Muscle of leg (tissue), 11 donors: Measurements from ENCODE around the gene GRIA3. TPM values are rescaled to one million over a fixed set of nuclear protein-coding genes. Genes with fewer than 3 reads are reported as not detected.

Experiments used
- DNase-seq: peaks from one replicate; pipeline ENCODE4 v3.0.0; 2013
- H3K27ac ChIP-seq: one replicate; pipeline ENCODE4 v1.5.1; 2013; ENCODE audit warnings: mild to moderate bottlenecking, low read length, control low read depth
- H3K27me3 ChIP-seq: one replicate; pipeline ENCODE4 v1.6.1; 2013; ENCODE audit warnings: low read length; ENCODE audit not compliant: control insufficient read depth, insufficient read depth
- H3K36me3 ChIP-seq: one replicate; pipeline ENCODE4 v1.6.1; 2013; ENCODE audit warnings: low read length; ENCODE audit not compliant: control insufficient read depth, insufficient read depth
- H3K4me1 ChIP-seq: one replicate; pipeline ENCODE4 v1.6.1; 2013; ENCODE audit warnings: low read length; ENCODE audit not compliant: control insufficient read depth, insufficient read depth
- H3K4me3 ChIP-seq: one replicate; pipeline ENCODE4 v1.5.1; 2013; ENCODE audit warnings: low read length, control low read depth
- H3K9me3 ChIP-seq: replicated peaks from 2 replicates; pipeline ENCODE4 v1.6.1; 2013; ENCODE audit warnings: low read depth, low read length; ENCODE audit not compliant: control insufficient read depth
- WGBS: methylation state at CpG from one replicate; pipeline ENCODE4 v1.1.5; 2013; ENCODE audit warnings: missing lambda C conversion rate; ENCODE audit not compliant: insufficient coverage; 5-methylcytosine and 5-hydroxymethylcytosine counted together
- polyA plus RNA-seq, 8 donors: library from polyadenylated mRNA; unstranded; fragments of 120-200 nt; gene quantifications; one replicate each; pipeline versions ENCODE4 v1.2.1 to v1.2.3, GENCODE V29; 2013; ENCODE audit warnings: inconsistent platforms in 1 of 8, low replicate concordance in 1 of 8; ENCODE audit not compliant: insufficient read length in 8 of 8, insufficient read depth in 1 of 8
- total RNA-seq: library from RNA; stranded (reverse); fragments of 120-200 nt; gene quantifications from one replicate; pipeline ENCODE4 v1.2.4, GENCODE V29; 2013

The GRIA3 gene
- total and polyA plus RNA-seq, 9 donors = 1.3 to 4.2 (median 2.2) TPM

DNA sequence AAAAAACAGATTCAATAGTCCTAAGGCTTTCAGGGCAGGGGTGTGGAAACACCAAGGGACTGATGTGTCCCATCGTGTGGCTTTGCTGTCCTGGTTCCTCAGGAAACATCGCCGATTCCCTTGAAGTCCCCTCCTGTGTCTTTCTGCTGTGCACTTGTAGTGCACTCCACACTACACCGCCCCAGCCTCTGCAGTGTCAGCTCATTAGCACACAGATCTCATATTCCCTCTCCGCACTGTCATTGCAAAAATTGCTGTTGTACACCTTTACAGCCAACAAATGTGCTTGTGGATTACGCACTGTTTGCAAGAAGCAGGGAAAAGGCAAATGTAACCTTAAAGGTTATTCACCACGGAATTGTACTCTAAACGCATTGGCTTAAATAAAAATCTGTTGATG, 5.3 kb downstream of the GRIA3 start:
- no peaks in the 10 kb centered on the region for H3K36me3 ChIP-seq
- no peaks in the 10 kb centered on the region for H3K9me3 ChIP-seq
- no peak for DNase-seq
- WGBS = 73% methylated on average over 4 of the region's 8 CpGs
- H3K4me3 ChIP-seq = no peak overlapping the region
- H3K4me1 ChIP-seq = peaks cover 2% of the 10 kb centered on the region
- H3K27me3 ChIP-seq = peaks cover 20% of the 10 kb centered on the region
- H3K27ac ChIP-seq = no peak overlapping the region

DNA sequence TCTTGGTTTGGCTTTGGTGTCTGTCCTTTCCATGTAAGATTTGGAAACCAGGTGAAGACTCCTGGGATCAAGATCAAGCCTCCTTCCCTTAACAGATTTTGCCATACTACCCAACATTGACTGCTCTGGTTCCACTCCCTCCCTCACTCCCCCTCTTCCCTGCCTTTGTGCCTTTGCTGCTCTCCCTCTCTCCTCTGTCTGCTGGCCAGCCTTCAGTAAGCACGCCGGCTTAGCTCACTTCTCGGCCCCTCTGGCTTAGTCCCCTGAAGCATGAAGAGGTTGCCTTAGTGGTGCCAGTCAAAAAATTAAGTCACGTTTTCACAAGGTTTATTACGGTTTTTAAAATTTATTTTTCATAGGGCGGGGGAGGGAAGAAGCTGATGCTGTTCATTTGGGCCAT, 6.0 kb downstream of the GRIA3 start:
- Histone ChIP-seq H3K4me3 (no peak overlapping the region), H3K4me1 (peaks cover 2% of the 10 kb centered on the region), H3K27me3 (peaks cover 13% of the 10 kb centered on the region), H3K36me3 (no peaks in the 10 kb centered on the region), H3K27ac (no peak overlapping the region), H3K9me3 (no peaks in the 10 kb centered on the region)
- DNase-seq = no peak
- 59% methylated on average over 3 of the region's 6 CpGs for WGBS

DNA sequence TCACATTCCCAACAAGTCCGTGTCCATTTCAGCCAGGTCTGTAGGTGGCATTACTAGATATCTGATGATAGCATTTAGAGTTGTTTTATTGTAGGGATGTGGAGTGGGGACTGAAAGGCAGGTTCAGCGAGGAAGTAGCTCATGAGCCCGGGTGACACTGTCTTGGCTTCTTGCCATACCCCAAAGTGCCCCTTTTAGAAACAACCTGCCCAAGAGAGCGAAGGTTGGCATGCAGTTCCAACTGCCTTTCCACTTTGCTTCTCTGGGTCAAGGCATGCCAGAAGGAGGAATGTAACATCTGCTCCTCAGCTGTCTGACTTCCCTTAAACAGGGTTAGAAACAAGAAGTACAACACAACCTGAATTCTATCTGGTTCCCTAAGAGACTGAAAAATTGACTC, 9.0 kb downstream of the GRIA3 start:
- WGBS = 56% methylated on average over 1 of the region's 4 CpGs
- H3K9me3 ChIP-seq = no peaks in the 10 kb centered on the region

DNA sequence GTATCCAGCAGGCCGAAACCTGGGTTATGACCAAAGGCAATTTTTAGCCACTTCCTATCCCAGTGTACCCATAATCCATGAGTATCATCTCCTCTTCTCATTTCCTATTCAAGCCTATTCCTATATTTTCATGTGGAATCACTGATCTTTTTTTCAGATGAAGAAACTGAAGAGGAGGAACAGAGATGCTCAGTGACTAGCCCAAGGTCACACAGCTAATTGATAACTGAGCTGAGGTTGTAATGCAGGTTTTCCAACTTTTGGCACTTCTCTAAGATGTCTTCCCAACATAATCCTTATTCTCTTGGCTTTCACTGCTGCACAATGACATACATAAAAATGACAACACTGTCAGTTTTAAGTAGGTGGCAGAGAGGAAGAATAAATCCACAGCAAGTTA, 15.3 kb downstream of the GRIA3 start:
- Histone ChIP-seq H3K4me1 (no peaks in the 10 kb centered on the region), H3K4me3 (no peak overlapping the region), H3K36me3 (no peaks in the 10 kb centered on the region), H3K27ac (no peak overlapping the region), H3K9me3 (no peaks in the 10 kb centered on the region), H3K27me3 (no peaks in the 10 kb centered on the region)
- no CpG with 5 or more reads among the region's 1 CpG for WGBS
- DNase-seq = no peak

More for the DNA sequence above, 9.0 kb downstream of the GRIA3 start:
- DNase-seq = no peak
- Histone ChIP-seq H3K4me1 (no peaks in the 10 kb centered on the region), H3K27me3 (peaks cover 7% of the 10 kb centered on the region), H3K27ac (no peak overlapping the region), H3K36me3 (no peaks in the 10 kb centered on the region), H3K4me3 (no peak overlapping the region)

DNA sequence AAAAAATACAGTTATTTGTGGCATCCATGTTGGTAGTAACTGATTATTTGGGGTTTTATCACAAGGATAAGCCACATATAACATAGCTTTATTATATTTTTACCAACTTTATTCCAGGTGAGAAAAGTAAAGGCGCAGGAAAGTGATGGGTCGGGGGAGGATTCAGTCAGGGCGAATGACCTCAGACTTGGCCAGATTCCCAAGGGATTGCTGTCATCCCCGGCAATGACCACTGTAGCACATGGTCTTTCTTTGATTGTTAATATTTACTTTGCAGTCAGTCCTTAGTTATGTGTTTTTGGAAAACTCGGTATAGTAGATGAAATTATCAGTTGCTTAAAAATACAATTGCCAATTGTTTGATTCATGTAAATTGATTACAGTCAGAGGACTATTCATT, 17.6 kb downstream of the GRIA3 start:
- H3K4me1 ChIP-seq = no peaks in the 10 kb centered on the region
- DNase-seq = no peak

DNA sequence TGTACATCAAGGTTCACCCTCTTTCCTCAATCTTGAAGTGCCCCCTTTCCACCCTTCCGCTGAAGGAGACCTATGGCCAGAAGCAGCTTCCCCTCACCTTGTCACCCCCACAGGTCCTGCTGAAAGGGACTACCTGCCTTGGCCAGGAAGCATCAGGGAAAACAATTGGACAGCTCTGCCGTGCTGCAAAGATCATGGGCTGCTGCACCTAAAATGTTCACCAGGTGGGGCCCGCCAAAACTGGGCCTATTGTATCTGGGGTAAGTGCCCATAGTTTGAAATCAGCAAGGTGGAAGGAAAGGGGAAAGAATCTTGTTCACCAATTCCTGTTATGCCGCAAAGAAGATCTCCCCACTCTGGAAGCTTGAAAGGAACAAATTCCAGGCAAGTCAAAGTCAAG, 18.4 kb downstream of the GRIA3 start:
- Histone ChIP-seq H3K4me3 (no peak overlapping the region), H3K27me3 (no peaks in the 10 kb centered on the region), H3K9me3 (no peaks in the 10 kb centered on the region), H3K36me3 (no peaks in the 10 kb centered on the region), H3K4me1 (no peaks in the 10 kb centered on the region), H3K27ac (no peak overlapping the region)
- no peak for DNase-seq
- WGBS = 65% methylated on average over 3 of the region's 4 CpGs

More for the DNA sequence above, 17.6 kb downstream of the GRIA3 start:
- Histone ChIP-seq H3K9me3 (no peaks in the 10 kb centered on the region), H3K4me3 (no peak overlapping the region), H3K27ac (no peak overlapping the region), H3K27me3 (no peaks in the 10 kb centered on the region), H3K36me3 (no peaks in the 10 kb centered on the region)
- WGBS = 93% methylated on average over 3 of the region's 5 CpGs

DNA sequence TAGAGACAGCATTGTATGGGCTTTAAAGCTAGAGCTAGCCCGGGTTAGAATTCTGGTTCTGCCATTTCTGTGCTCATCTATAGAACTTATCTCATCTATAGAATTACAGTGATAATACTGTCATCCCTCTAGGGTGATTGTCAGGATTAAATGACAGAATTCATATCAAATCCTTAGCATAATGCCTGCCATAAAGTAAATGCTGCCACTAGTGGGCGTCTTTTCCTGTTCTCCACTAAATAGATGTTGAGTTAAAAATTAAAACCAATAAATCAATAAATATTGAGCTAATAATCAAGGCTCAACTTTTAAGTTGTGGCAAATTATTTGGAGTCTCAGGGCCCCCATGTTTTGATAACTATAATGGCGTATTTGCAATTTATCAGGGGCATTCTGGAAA, 19.7 kb downstream of the GRIA3 start:
- no peaks in the 10 kb centered on the region for H3K36me3 ChIP-seq
- no peaks in the 10 kb centered on the region for H3K4me1 ChIP-seq
- DNase-seq = no peak
- no peaks in the 10 kb centered on the region for H3K27me3 ChIP-seq
- H3K9me3 ChIP-seq = no peaks in the 10 kb centered on the region
- H3K4me3 ChIP-seq = no peak overlapping the region
- H3K27ac ChIP-seq = no peak overlapping the region
- no CpG with 5 or more reads among the region's 3 CpGs for WGBS

DNA sequence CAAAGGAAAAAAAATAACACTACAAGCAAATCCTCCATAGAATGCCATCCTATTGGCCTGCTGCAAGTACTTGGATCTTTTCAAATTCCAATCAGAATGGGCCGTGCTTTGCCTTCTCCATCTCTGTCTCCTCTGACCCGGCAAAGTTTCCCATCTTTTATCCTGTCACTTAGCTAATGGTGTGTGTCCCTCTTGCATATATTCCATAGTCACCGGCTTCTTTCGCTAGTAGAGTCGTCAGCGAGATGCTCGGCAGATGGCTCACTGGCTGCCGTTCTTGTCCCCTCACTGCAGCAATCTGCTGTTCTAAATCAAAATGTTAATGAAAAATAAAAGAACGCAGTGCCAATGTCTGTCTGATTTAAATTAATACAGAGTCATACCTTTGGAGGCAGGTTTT, 22.1 kb downstream of the GRIA3 start:
- Histone ChIP-seq H3K36me3 (no peaks in the 10 kb centered on the region), H3K4me1 (no peaks in the 10 kb centered on the region), H3K27ac (no peak overlapping the region), H3K9me3 (no peaks in the 10 kb centered on the region), H3K27me3 (no peaks in the 10 kb centered on the region), H3K4me3 (no peak overlapping the region)
- 90% methylated on average over 4 of the region's 9 CpGs for WGBS
- no peak for DNase-seq

DNA sequence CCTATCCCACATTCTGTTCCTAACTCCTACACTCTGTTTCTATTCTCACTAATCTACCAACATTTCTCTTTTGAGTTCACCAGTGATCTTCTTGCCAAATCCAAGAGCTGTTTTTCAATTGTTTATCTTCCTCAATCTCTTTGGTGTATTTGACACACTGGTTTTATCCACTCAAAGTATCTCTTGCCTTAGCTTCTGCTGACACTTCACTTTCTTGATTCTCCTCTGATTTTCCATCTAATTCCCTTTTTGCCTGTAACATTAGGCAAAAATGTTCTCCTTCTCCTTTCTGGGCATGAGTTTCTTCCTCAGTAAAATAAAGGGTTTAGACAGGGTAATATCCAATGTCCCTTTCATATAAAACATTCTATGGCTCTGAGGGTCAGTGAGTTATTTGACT, 26.2 kb downstream of the GRIA3 start:
- no peak overlapping the region for H3K27ac ChIP-seq
- H3K9me3 ChIP-seq = no peaks in the 10 kb centered on the region
- no peaks in the 10 kb centered on the region for H3K4me1 ChIP-seq
- H3K36me3 ChIP-seq = no peaks in the 10 kb centered on the region
- H3K4me3 ChIP-seq = no peak overlapping the region
- no peak for DNase-seq
- H3K27me3 ChIP-seq = no peaks in the 10 kb centered on the region

DNA sequence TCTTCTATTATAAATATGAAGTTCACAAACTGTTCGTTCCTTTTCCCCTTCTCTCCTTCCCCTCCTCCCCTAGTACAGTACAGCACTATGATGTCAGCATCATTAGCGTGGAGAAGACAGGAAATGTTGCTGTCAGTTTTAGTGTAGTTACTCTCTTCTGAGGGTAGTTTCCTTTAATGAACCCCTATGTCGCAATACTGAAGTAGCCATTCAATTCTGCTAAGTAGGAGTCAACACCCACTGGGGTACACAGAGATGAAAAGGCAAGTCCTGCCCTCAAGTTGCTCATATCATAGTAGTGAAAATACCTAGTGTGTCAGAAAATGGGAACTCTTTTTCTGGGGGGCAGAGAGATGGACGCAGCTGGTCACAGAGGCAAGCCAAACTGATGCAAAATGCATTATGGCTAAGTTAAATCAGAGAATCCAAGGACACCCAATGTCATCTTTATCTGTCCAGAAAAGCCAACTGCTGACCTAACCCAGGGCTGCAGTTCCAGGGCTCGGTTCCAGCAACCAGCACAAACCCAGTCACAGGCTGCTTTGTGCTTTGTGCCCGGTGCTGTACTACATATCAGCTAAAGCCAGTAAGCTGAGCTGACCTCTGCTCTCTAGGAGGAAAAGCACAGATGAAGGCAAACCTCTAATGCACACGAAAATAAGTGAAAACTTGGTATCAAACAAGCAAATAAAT, 31.5 kb downstream of the GRIA3 start:
- DNase-seq = no peak
- Histone ChIP-seq H3K36me3 (no peaks in the 10 kb centered on the region), H3K27ac (no peak overlapping the region), H3K27me3 (peaks cover 3% of the 10 kb centered on the region), H3K4me1 (no peaks in the 10 kb centered on the region), H3K9me3 (no peaks in the 10 kb centered on the region), H3K4me3 (no peak overlapping the region)
- 52% methylated on average over 4 of the region's 7 CpGs for WGBS

DNA sequence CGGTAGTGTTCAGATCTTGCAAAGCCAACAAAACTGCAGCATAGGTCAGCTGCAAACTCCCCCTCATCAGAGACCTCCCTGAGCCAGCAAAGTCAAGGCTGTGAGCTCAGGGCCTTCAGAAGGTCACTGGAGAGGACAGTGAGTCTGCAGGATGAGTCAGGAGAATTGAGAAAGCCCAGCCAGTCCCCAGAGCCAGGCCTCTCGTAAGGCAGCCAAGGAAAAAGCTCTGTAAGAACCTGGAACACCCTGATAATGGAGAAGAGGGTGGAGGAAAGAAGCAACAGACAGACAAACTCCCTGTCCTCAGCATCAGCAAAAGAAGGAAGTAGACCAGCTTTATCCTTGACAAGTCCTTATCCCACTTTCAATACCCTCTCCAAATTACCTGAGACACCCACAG, 33.0 kb downstream of the GRIA3 start:
- no CpG with 5 or more reads among the region's 2 CpGs for WGBS
- H3K4me1 ChIP-seq = no peaks in the 10 kb centered on the region

More for the DNA sequence above, 33.0 kb downstream of the GRIA3 start:
- no peak overlapping the region for H3K4me3 ChIP-seq
- no peaks in the 10 kb centered on the region for H3K9me3 ChIP-seq
- H3K27ac ChIP-seq = no peak overlapping the region
- H3K27me3 ChIP-seq = peaks cover 3% of the 10 kb centered on the region
- H3K36me3 ChIP-seq = no peaks in the 10 kb centered on the region
- no peak for DNase-seq
